ENCODE results near the gene NLK.

GRCh38 chr17:28042721-28043291, 329 bp downstream of the NLK start:
- TF ChIP-seq CTCF (conservative IDR thresholded peaks at IDR 0.05; ENCODE audit: low read length): no peak
- TF ChIP-seq EZH2phosphoT487 (IDR thresholded peaks at IDR 0.05; ENCODE audit: borderline replicate concordance, low read depth, low read length): no peak

Measured in OCI-LY7 (cell line).